ENCODE data around the gene CCDC9. TPM values are rescaled to one million over a fixed set of nuclear protein-coding genes. Genes with fewer than 3 reads are reported as not detected.
"Not testable (repeated sequence)": the region's sequence is repeated elsewhere in the genome, so short reads cannot be mapped to it uniquely, and the experiment has no call there.

Gene CCDC9
- polyA plus RNA-seq, 3 donors = 6.3 to 10.0 (median 7.6) TPM

DNA sequence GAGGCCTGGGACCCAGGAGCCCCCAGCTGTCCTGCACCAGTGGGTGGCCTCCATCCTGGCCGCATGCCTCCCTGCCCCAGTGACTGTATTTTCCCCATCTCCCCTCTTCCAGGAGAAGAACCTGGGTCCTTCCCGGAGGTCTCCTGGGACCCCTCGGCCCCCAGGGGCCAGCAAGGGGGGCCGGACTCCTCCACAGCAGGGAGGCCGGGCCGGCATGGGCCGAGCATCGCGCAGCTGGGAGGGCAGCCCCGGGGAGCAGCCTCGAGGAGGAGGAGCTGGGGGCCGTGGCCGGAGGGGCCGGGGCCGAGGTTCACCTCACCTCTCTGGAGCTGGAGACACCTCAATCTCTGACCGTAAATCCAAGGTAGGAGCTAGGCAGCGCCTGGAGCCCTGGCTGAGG is 4.2 kb downstream of the CCDC9 start:
- no peaks in the 10 kb centered on the region for H3K9me3 ChIP-seq (replicated peaks in 1 of 2; ENCODE audit: control insufficient read depth in 1 of 2, insufficient read depth in 1 of 2, low read length in 2 of 2)
- Mint-ChIP-seq H3K27ac (no peak overlapping the region), H3K9me3 (no peaks in the 10 kb centered on the region), H3K4me3 (no peak overlapping the region), H3K27me3 (ENCODE audit: low read depth in 3 of 3) (peaks cover 0 to 3% (median 0%) of the 10 kb centered on the region in 3 donors), H3K36me3 (peaks cover 52 to 66% of the 10 kb centered on the region in 2 donors), H3K4me1 (peaks cover 21% of the 10 kb centered on the region)
- H2AFZ ChIP-seq (ENCODE audit: insufficient read depth, low read depth, low read length, poor library complexity, severe bottlenecking) = no peak overlapping the region
- H3K79me2 ChIP-seq (ENCODE audit: insufficient read depth, low read length) = peaks cover 18% of the 10 kb centered on the region
- intact Hi-C loops (cut with micrococcal nuclease) = no loop called here
- no peak overlapping the region for H3K9ac ChIP-seq (ENCODE audit: insufficient read depth, low read length, poor library complexity, severe bottlenecking)
- no peak for DNase-seq
- H3K27me3 ChIP-seq (ENCODE audit: control insufficient read depth in 2 of 2, insufficient read depth in 2 of 2, low read length in 2 of 2) = no peaks in the 10 kb centered on the region
- TF ChIP-seq, protein P1, sequence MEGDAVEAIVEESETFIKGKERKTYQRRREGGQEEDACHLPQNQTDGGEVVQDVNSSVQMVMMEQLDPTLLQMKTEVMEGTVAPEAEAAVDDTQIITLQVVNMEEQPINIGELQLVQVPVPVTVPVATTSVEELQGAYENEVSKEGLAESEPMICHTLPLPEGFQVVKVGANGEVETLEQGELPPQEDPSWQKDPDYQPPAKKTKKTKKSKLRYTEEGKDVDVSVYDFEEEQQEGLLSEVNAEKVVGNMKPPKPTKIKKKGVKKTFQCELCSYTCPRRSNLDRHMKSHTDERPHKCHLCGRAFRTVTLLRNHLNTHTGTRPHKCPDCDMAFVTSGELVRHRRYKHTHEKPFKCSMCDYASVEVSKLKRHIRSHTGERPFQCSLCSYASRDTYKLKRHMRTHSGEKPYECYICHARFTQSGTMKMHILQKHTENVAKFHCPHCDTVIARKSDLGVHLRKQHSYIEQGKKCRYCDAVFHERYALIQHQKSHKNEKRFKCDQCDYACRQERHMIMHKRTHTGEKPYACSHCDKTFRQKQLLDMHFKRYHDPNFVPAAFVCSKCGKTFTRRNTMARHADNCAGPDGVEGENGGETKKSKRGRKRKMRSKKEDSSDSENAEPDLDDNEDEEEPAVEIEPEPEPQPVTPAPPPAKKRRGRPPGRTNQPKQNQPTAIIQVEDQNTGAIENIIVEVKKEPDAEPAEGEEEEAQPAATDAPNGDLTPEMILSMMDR (IDR thresholded peaks at IDR 0.05) = no peak
- no peak overlapping the region for H3K4me3 ChIP-seq (replicated peaks in 1 of 3; ENCODE audit: low read depth in 2 of 3, low read length in 3 of 3)
- 97% methylated on average over 12 of the region's 17 CpGs for WGBS (ENCODE audit: insufficient coverage)
- H3K36me3 ChIP-seq (replicated peaks in 1 of 2; ENCODE audit: control insufficient read depth in 1 of 2, insufficient read depth in 2 of 2, low read length in 2 of 2) = peaks cover 55 to 66% of the 10 kb centered on the region in 2 donors
- peaks cover 15 to 19% of the 10 kb centered on the region in 2 donors for H3K4me1 ChIP-seq (ENCODE audit: control insufficient read depth in 1 of 2, insufficient read depth in 2 of 2, low read length in 2 of 2)
- peaks cover 40% of the 10 kb centered on the region for H4K20me1 ChIP-seq (ENCODE audit: insufficient read depth, low read length)
- H3K4me2 ChIP-seq (replicated peaks; ENCODE audit: extremely low read depth, low read length, poor library complexity, severe bottlenecking) = no peak overlapping the region
- no peak overlapping the region for H3K27ac ChIP-seq (ENCODE audit: low read depth in 1 of 2, low read length in 2 of 2)

DNA sequence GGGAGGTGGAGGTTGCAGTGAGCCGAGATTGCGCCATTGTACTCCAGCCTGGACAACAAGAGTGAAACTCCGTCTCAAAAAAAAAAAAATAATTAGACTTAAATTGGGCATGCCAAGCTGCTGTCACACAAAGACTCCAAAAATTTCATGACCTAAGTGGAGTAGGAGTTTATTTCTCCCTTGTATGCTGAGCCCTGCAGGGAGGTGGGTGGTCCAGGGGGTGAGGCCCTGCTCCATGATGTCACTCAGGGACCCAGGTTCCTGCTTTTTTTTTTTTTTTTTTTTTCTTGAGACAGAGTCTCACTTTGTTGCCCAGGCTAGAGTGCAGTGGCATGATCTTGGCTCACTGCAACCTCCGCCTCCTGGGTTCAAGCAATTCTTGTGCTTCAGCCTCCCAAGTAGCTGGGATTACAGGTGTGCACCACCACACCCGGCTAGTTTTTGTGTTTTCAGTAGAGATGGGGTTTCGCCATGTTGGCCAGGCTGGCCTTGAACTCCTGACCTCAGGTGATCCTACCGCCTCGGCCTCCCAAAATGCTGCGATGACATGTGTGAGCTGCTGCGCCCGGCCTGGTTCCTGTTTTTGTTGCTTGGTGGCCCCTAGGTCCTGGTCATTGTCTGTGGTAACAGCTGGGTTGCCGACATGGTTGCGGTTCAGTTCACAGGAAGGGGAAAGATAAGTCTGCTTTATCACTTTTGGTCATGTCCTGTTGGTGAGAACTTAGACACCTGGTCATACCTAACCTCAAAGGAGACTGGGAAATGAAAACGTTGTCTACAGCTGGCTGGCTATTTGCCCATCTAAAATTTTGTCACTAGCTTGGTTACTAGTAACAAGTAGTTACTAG is 5.8 kb downstream of the CCDC9 start:
- H3K9me3 ChIP-seq (replicated peaks in 1 of 2; ENCODE audit: control insufficient read depth in 1 of 2, insufficient read depth in 1 of 2, low read length in 2 of 2); H3K4me3 Mint-ChIP-seq; H3K4me3 ChIP-seq (replicated peaks in 1 of 3; ENCODE audit: low read depth in 2 of 3, low read length in 3 of 3); H3K27ac ChIP-seq (ENCODE audit: low read depth in 1 of 2, low read length in 2 of 2); DNase-seq; H3K27me3 ChIP-seq (ENCODE audit: control insufficient read depth in 2 of 2, insufficient read depth in 2 of 2, low read length in 2 of 2); H3K9me3 Mint-ChIP-seq; intact Hi-C loops (cut with micrococcal nuclease); H3K4me2 ChIP-seq (replicated peaks; ENCODE audit: extremely low read depth, low read length, poor library complexity, severe bottlenecking); H3K27me3 Mint-ChIP-seq (ENCODE audit: low read depth in 3 of 3); H3K9ac ChIP-seq (ENCODE audit: insufficient read depth, low read length, poor library complexity, severe bottlenecking); H2AFZ ChIP-seq (ENCODE audit: insufficient read depth, low read depth, low read length, poor library complexity, severe bottlenecking): not testable (repeated sequence)
- WGBS (ENCODE audit: insufficient coverage) = 72% methylated on average over 10 of the region's 14 CpGs
- Mint-ChIP-seq H3K27ac (peak overlapping the region in 4 of 7 donors; percentile 28 to 63 (median 48)), H3K36me3 (peaks cover 64 to 82% of the 10 kb centered on the region in 2 donors), H3K4me1 (peaks cover 16% of the 10 kb centered on the region)
- Histone ChIP-seq H4K20me1 (ENCODE audit: insufficient read depth, low read length) (peaks cover 41% of the 10 kb centered on the region), H3K79me2 (ENCODE audit: insufficient read depth, low read length) (peaks cover 18% of the 10 kb centered on the region), H3K36me3 (replicated peaks in 1 of 2; ENCODE audit: control insufficient read depth in 1 of 2, insufficient read depth in 2 of 2, low read length in 2 of 2) (peaks cover 65 to 80% of the 10 kb centered on the region in 2 donors), H3K4me1 (ENCODE audit: control insufficient read depth in 1 of 2, insufficient read depth in 2 of 2, low read length in 2 of 2) (peaks cover 8 to 12% of the 10 kb centered on the region in 2 donors)
